Measurements from ENCODE around the gene LRRC40.
"Not testable (repeated sequence)": the region's sequence is repeated elsewhere in the genome, so short reads cannot be mapped to it uniquely, and the experiment has no call there.

Gene LRRC40

GRCh38 chr1:70188522-70188921 is 16.9 kb downstream of the LRRC40 start:
- peaks cover 52% of the 10 kb centered on the region for H4K20me1 ChIP-seq
- no peak overlapping the region for H3K27ac ChIP-seq
- TF ChIP-seq Cebpa-rat (IDR thresholded peaks at IDR 0.05): no peak
- H3K4me3 ChIP-seq: no peak overlapping the region
- H3K9me3 ChIP-seq: no peaks in the 10 kb centered on the region; the same call in 1 of the 2 replicates
- H3K27me3 ChIP-seq: no peaks in the 10 kb centered on the region
- no peaks in the 10 kb centered on the region for H3K4me1 ChIP-seq
- no peak overlapping the region for H3K9ac ChIP-seq
- H3K4me2 ChIP-seq: no peak overlapping the region
- peaks cover 25% of the 10 kb centered on the region for H3K36me3 ChIP-seq

DNA sequence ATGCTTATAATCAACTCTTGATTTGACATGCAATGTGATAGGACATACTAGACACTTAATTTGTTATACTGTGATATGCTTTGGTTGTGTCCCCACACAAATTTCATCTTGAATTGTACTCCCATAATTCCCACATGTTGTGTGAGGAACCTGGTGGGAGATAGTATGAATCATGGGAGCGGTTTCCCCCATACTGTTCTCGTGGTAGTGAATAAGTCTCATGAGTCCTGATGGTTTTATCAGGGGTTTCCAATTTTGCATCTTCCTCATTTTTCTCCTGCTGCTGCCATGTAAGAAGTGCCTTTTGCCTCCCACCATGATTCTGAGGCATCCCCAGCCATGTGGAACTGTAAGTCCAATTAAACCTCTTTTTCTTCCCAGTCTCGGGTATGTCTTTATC is 20.2 kb downstream of the LRRC40 start:
- not testable (repeated sequence) for H3K4me3 ChIP-seq, H3K9ac ChIP-seq, H3K27ac ChIP-seq, H3K9me3 ChIP-seq, H3K27me3 ChIP-seq, H3K4me1 ChIP-seq, H3K4me2 ChIP-seq
- Histone ChIP-seq H4K20me1 (peaks cover 19% of the 10 kb centered on the region), H3K36me3 (peaks cover 25% of the 10 kb centered on the region)

- Histone ChIP-seq H4K20me1 (peaks cover 26% of the 10 kb centered on the region), H3K27ac (no peak overlapping the region), H3K9ac (no peak overlapping the region), H3K4me1 (peaks cover 6% of the 10 kb centered on the region; the same call in 1 of the 2 replicates), H3K4me3 (no peak overlapping the region), H3K36me3 (peaks cover 26% of the 10 kb centered on the region), H3K9me3 (no peaks in the 10 kb centered on the region), H3K27me3 (no peaks in the 10 kb centered on the region), H3K4me2 (no peak overlapping the region)
- no peak for TF ChIP-seq Cebpa-rat (IDR thresholded peaks at IDR 0.05)
These were observed 33.9 kb downstream of the LRRC40 start for GRCh38 chr1:70171512-70171911.

DNA sequence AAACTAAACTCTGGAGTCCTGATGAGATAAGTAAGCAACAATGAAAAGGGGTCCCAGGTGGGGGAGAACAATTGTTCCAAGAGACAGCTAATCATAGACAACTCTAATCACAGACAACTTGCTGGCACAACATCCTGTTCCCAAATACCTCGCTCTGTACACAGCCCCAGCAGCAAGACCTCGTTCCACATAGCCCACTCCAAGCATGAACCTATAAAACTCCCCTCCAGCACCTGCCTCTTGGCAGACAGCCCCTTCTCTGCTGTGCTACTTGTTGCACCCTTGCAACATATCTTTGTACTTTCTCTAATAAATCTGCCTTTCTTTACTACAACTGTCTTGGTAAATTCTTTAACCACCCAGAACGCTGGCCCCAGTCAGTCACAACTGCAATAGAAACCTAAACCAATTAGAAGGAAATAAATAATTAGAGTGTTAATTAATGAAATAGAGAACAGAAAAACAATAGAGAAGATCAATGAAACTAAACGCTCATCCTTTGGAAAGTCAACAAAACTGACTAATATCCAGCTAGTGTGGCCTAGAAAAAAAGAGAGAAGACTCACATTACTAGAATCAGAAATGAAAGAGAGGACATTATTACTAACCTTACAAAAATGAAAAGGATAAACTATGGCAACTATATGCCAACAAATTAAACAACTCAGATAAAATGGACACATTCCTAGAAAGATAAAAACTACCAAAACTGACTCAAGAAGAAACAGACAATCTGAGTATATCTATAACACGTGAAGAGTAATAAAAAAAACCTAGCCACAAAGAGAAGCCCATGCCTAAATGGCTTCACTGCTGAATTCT is 36.1 kb downstream of the LRRC40 start:
- Histone ChIP-seq H3K4me2 (no peak overlapping the region), H3K36me3 (peaks cover 20% of the 10 kb centered on the region), H4K20me1 (peaks cover 49% of the 10 kb centered on the region), H3K9ac (no peak overlapping the region), H3K27ac (no peak overlapping the region), H3K27me3 (no peaks in the 10 kb centered on the region; the same call in 1 of the 2 replicates), H3K4me3 (no peak overlapping the region), H3K4me1 (peaks cover 12% of the 10 kb centered on the region), H3K9me3 (no peaks in the 10 kb centered on the region)
- no peak for TF ChIP-seq Cebpa-rat (IDR thresholded peaks at IDR 0.05)

DNA sequence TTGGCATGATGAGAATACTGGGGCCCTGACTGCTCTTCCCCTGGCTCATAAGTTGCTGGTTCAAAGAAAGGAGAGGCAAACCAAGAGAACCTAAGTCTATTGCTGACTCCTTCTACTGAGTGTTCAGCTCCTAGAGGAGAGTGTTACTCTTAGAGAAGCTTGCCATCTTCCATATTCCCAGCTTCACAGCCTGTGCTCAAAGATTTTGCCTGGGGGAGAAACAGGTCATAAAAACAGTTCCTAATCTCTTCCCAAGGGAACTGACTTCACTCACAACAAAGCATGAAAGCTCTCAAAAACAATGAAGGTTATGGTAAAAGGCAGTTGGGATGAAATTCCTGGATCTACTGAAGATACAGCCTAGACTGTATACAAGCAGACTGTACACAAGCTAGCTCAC is 37.1 kb downstream of the LRRC40 start:
- Histone ChIP-seq H3K27me3 (no peaks in the 10 kb centered on the region; the same call in 1 of the 2 replicates), H3K9me3 (no peaks in the 10 kb centered on the region), H3K36me3 (peaks cover 20% of the 10 kb centered on the region), H3K9ac (no peak overlapping the region), H3K4me1 (peaks cover 20% of the 10 kb centered on the region), H4K20me1 (peaks cover 58% of the 10 kb centered on the region), H3K4me2 (peak overlapping the region; percentile 5; the same call in 1 of the 2 replicates), H3K4me3 (no peak overlapping the region), H3K27ac (no peak overlapping the region)
- no peak for TF ChIP-seq Cebpa-rat (IDR thresholded peaks at IDR 0.05)

DNA sequence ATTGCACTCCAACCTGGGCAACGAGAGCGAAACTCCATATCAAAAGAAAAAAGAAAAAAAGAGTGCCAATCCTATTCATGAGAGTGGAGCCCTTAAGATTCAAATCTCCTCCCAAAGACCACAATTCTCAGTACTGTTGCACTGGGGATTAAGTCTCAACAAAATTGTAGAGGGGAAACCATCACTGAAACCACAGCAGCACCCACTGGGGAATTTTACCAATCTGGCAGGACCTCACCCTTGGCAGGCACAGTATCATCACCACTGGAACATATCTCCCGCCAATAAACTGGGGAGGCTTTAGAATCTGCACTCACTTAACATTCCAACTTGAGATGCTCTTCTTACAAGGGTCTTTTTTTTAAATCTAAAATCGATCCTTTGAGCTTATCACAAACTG is 41.0 kb downstream of the LRRC40 start:
- Histone ChIP-seq H3K36me3 (peaks cover 24% of the 10 kb centered on the region), H3K27ac (no peak overlapping the region), H3K9ac (no peak overlapping the region), H4K20me1 (peaks cover 59% of the 10 kb centered on the region), H3K27me3 (no peaks in the 10 kb centered on the region; the same call in 1 of the 2 replicates), H3K4me3 (no peak overlapping the region), H3K9me3 (no peaks in the 10 kb centered on the region), H3K4me1 (peaks cover 28% of the 10 kb centered on the region), H3K4me2 (peak overlapping the region; percentile 63)
- no peak for TF ChIP-seq Cebpa-rat (IDR thresholded peaks at IDR 0.05)

GRCh38 chr1:70156529-70157120 is 48.8 kb downstream of the LRRC40 start:
- Histone ChIP-seq H3K4me1 (peaks cover 8% of the 10 kb centered on the region; the same call in 1 of the 2 replicates), H3K27ac (no peak overlapping the region), H3K9ac (no peak overlapping the region), H3K36me3 (peaks cover 20% of the 10 kb centered on the region), H4K20me1 (no peaks in the 10 kb centered on the region), H3K4me2 (no peak overlapping the region), H3K27me3 (no peaks in the 10 kb centered on the region), H3K9me3 (no peaks in the 10 kb centered on the region), H3K4me3 (no peak overlapping the region)
- no peak for TF ChIP-seq Cebpa-rat (IDR thresholded peaks at IDR 0.05)

DNA sequence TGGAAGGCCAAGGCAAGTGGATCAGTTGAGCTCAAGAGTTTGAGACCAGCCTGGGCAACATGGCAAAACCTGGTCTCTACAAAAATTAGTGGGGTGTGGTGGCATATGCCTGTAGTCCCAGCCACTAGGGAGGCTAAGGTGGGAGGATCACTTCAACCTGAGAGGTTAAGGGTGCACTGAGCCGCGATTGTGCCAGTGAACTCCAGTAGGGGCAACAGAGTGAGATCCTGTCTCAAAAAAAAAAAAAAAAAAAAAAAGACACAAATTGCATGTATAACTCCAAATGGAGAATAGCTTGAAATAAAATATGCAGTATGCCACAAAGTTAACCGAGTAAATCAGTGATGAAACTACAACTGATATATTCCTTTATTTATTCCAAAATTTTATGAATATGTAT is 51.6 kb downstream of the LRRC40 start:
- no peak for TF ChIP-seq Cebpa-rat (IDR thresholded peaks at IDR 0.05)
- H3K36me3 ChIP-seq: peaks cover 18% of the 10 kb centered on the region
- no peaks in the 10 kb centered on the region for H3K27me3 ChIP-seq
- no peaks in the 10 kb centered on the region for H3K9me3 ChIP-seq
- H3K4me1 ChIP-seq: no peaks in the 10 kb centered on the region
- H3K4me3 ChIP-seq: no peak overlapping the region
- no peak overlapping the region for H3K27ac ChIP-seq
- H4K20me1 ChIP-seq: no peaks in the 10 kb centered on the region
- no peak overlapping the region for H3K4me2 ChIP-seq
- no peak overlapping the region for H3K9ac ChIP-seq

DNA sequence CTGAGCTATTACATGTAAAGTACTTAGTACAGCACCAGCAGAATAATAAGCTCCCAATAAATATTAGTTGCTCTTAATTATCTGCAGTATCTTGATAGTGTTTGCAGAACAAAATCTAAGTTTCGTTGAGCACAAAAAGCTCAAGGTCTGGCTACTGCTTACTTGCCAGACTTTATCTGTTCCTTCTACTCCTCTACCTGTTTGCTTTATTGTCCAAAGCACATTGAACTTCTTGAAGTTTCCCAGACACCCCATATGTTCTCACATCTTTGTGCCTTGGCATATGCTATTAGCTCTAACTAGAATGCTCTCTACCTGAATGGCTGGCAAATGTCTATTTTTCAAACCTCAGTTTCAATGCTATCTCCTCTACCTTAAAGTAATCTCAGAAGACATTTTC is 54.9 kb downstream of the LRRC40 start:
- H3K9ac ChIP-seq: no peak overlapping the region
- peaks cover 28% of the 10 kb centered on the region for H3K36me3 ChIP-seq
- H3K9me3 ChIP-seq: no peaks in the 10 kb centered on the region
- no peak overlapping the region for H3K27ac ChIP-seq
- H3K4me1 ChIP-seq: no peaks in the 10 kb centered on the region
- H3K4me3 ChIP-seq: no peak overlapping the region
- no peaks in the 10 kb centered on the region for H4K20me1 ChIP-seq
- H3K27me3 ChIP-seq: no peaks in the 10 kb centered on the region
- H3K4me2 ChIP-seq: no peak overlapping the region
- no peak for TF ChIP-seq Cebpa-rat (IDR thresholded peaks at IDR 0.05)

GRCh38 chr1:70146488-70146887 is 58.9 kb downstream of the LRRC40 start:
- Histone ChIP-seq H3K9ac (no peak overlapping the region), H3K27ac (no peak overlapping the region), H4K20me1 (no peaks in the 10 kb centered on the region), H3K27me3 (no peaks in the 10 kb centered on the region), H3K4me3 (no peak overlapping the region), H3K4me1 (no peaks in the 10 kb centered on the region), H3K9me3 (no peaks in the 10 kb centered on the region), H3K36me3 (peaks cover 32% of the 10 kb centered on the region), H3K4me2 (no peak overlapping the region)
- TF ChIP-seq Cebpa-rat (IDR thresholded peaks at IDR 0.05): no peak

Data from BLaER1 (cell line).